DMS 273 (cell line): ENCODE results near the gene MX1.

ENCODE experiments used
- DNase-seq: peaks from one replicate; lab custom pipeline; 2025; ENCODE audit not compliant: unreplicated experiment; lab: John Stamatoyannopoulos, UW

MX1 gene

GRCh38 chr21:41425954-41426675 lies at the start of gene MX1:
TSS of gene MX1 (plus strand) at chr21:41426239. CDS start at chr21:41432071, 5,832 bp downstream.
- peak; percentile 45 for DNase-seq

- no peak for DNase-seq
These were observed 48.3 kb upstream of the MX1 start for GRCh38 chr21:41377715-41378114.

GRCh38 chr21:41378849-41379248 lies 47.2 kb upstream of the MX1 start:
- no peak for DNase-seq

- DNase-seq: no peak
These were observed 46.1 kb upstream of the MX1 start for GRCh38 chr21:41379901-41380300.

- DNase-seq: no peak
These were observed 44.3 kb upstream of the MX1 start for GRCh38 chr21:41381731-41382130.

GRCh38 chr21:41387042-41387819 lies 38.8 kb upstream of the MX1 start:
- DNase-seq: no peak

GRCh38 chr21:41387824-41388223 lies 38.2 kb upstream of the MX1 start:
- no peak for DNase-seq

GRCh38 chr21:41388259-41388658 lies 37.8 kb upstream of the MX1 start:
- no peak for DNase-seq

- no peak for DNase-seq
These were observed 35.9 kb upstream of the MX1 start for GRCh38 chr21:41390043-41390639.

- DNase-seq: no peak
These were observed 32.1 kb upstream of the MX1 start for GRCh38 chr21:41393876-41394465.

- no peak for DNase-seq
These were observed 29.4 kb upstream of the MX1 start for GRCh38 chr21:41396558-41397075.

- no peak for DNase-seq
These were observed 28.6 kb upstream of the MX1 start for GRCh38 chr21:41397471-41397891.

GRCh38 chr21:41398251-41398650 lies 27.8 kb upstream of the MX1 start:
- DNase-seq: no peak

- no peak for DNase-seq
These were observed 27.2 kb upstream of the MX1 start for GRCh38 chr21:41398831-41399230.

- no peak for DNase-seq
These were observed 26.7 kb upstream of the MX1 start for GRCh38 chr21:41399246-41399800.

- DNase-seq: no peak
These were observed 23.8 kb upstream of the MX1 start for GRCh38 chr21:41402231-41402630.

GRCh38 chr21:41402796-41403195 lies 23.2 kb upstream of the MX1 start:
- no peak for DNase-seq

GRCh38 chr21:41403331-41403730 lies 22.7 kb upstream of the MX1 start:
- DNase-seq: no peak

- no peak for DNase-seq
These were observed 22.1 kb upstream of the MX1 start for GRCh38 chr21:41403966-41404365.

- DNase-seq: no peak
These were observed 20.7 kb upstream of the MX1 start for GRCh38 chr21:41405321-41405720.

GRCh38 chr21:41406340-41406739 lies 19.7 kb upstream of the MX1 start:
- DNase-seq: no peak
